ENCODE measurements around the gene MCFD2. TPM values are rescaled to one million over a fixed set of nuclear protein-coding genes. Genes with fewer than 3 reads are reported as not detected.
A peak's percentile ranks its signal among the peaks of the same experiment; 100 is the strongest.

Gene MCFD2
- total and polyA plus RNA-seq, 12 donors, result 29.6 to 695 (median 304) TPM

- Histone ChIP-seq H3K27ac (peak overlapping the region in 1 of 5 donors; percentile 10), H3K36me3 (replicated peaks in 1 of 2) (peaks cover 0 to 39% of the 10 kb centered on the region in 2 donors), H3K4me3 (no peak overlapping the region), H3K27me3 (no peaks in the 10 kb centered on the region), H3K4me1 (replicated peaks in 1 of 2) (peaks cover 14 to 33% of the 10 kb centered on the region in 2 donors), H3K9me3 (replicated peaks in 1 of 3) (no peaks in the 10 kb centered on the region)
- intact Hi-C loops (cut with DNase I), result no loop called here
- TF ChIP-seq POLR2A (IDR thresholded peaks at IDR 0.05) (no peak), CTCF (IDR thresholded peaks at IDR 0.05) (no peak)
- 88 to 90% (median 89%) methylated on average over 9 of the region's 9 CpGs for WGBS, 4 donors
- DNase-seq, result no peak
Measured at GRCh38 chr2:46951290-46952064, 35.9 kb upstream of the MCFD2 start.

GRCh38 chr2:46950314-46950713 lies 34.7 kb upstream of the MCFD2 start:
- 67 to 92% (median 80%) methylated on average over 8 of the region's 8 CpGs for WGBS, 4 donors
- H3K27ac ChIP-seq, result peak overlapping the region in 1 of 5 donors; percentile 11

GRCh38 chr2:46947841-46948240 lies 32.2 kb upstream of the MCFD2 start:
- TF ChIP-seq POLR2A (IDR thresholded peaks at IDR 0.05) (no peak), CTCF (IDR thresholded peaks at IDR 0.05) (no peak)
- H3K4me1 ChIP-seq (replicated peaks in 1 of 2), result peaks cover 5 to 32% of the 10 kb centered on the region in 2 donors
- WGBS, 4 donors, result 80 to 88% (median 85%) methylated on average over 11 of the region's 11 CpGs
- no peaks in the 10 kb centered on the region for H3K9me3 ChIP-seq (replicated peaks in 1 of 3)
- no peak overlapping the region for H3K4me3 ChIP-seq
- no peaks in the 10 kb centered on the region for H3K27me3 ChIP-seq
- DNase-seq, result no peak
- intact Hi-C loops (cut with DNase I), result no loop called here
- H3K36me3 ChIP-seq (replicated peaks in 1 of 2), result peaks cover 0 to 24% of the 10 kb centered on the region in 2 donors
- peak overlapping the region in 1 of 5 donors; percentile 2 for H3K27ac ChIP-seq

More at GRCh38 chr2:46950314-46950713, 34.7 kb upstream of the MCFD2 start:
- DNase-seq, result no peak
- H3K4me1 ChIP-seq (replicated peaks in 1 of 2), result peaks cover 2 to 24% of the 10 kb centered on the region in 2 donors
- no peaks in the 10 kb centered on the region for H3K9me3 ChIP-seq (replicated peaks in 1 of 3)
- no peaks in the 10 kb centered on the region for H3K27me3 ChIP-seq
- intact Hi-C loops (cut with DNase I), result no loop called here
- no peak overlapping the region for H3K4me3 ChIP-seq
- no peak for TF ChIP-seq POLR2A (IDR thresholded peaks at IDR 0.05)
- TF ChIP-seq CTCF (IDR thresholded peaks at IDR 0.05), result no peak
- peaks cover 0 to 36% of the 10 kb centered on the region in 2 donors for H3K36me3 ChIP-seq (replicated peaks in 1 of 2)

- Histone ChIP-seq H3K27ac (no peak overlapping the region), H3K4me1 (replicated peaks in 1 of 2) (peaks cover 12 to 40% of the 10 kb centered on the region in 2 donors), H3K9me3 (replicated peaks in 1 of 3) (no peaks in the 10 kb centered on the region), H3K36me3 (replicated peaks in 1 of 2) (peaks cover 0 to 4% of the 10 kb centered on the region in 2 donors), H3K27me3 (no peaks in the 10 kb centered on the region), H3K4me3 (no peak overlapping the region)
- WGBS, 4 donors, result 84 to 94% (median 88%) methylated on average over 6 to 7 of the region's 7 CpGs
- TF ChIP-seq POLR2A (IDR thresholded peaks at IDR 0.05) (no peak), CTCF (IDR thresholded peaks at IDR 0.05) (no peak)
- intact Hi-C loops (cut with DNase I), result no loop called here
- no peak for DNase-seq
Measured at GRCh38 chr2:46945671-46946070, 30.1 kb upstream of the MCFD2 start.

All from adrenal gland (tissue), 12 donors.